ENCODE measurements around the gene UBASH3A.

UBASH3A gene

GRCh38 chr21:42373196-42373907, 30.4 kb upstream of the UBASH3A start:
- ChIA-PET POLR2A (no interaction called here), CTCF (interaction anchor here (1.2 to 1.3 kb wide), 2 partner anchors 12 to 35 kb away, joined by 3 to 4 read pairs; no protein-coding TSS in a partner anchor)
- no peak for DNase-seq (ENCODE audit: extremely low spot score)
- TF ChIP-seq CTCF (IDR thresholded peaks at IDR 0.05; ENCODE audit: control extremely low read depth, extremely low read depth, low read depth, missing control alignments), result no peak

GRCh38 chr21:42373908-42374455, 29.7 kb upstream of the UBASH3A start:
- CTCF ChIA-PET, result interaction anchor here (1.2 to 1.3 kb wide), 2 partner anchors 13 to 36 kb away, joined by 3 to 4 read pairs; no protein-coding TSS in a partner anchor
- POLR2A ChIA-PET, result no interaction called here
- DNase-seq (ENCODE audit: extremely low spot score), result no peak
- TF ChIP-seq CTCF (IDR thresholded peaks at IDR 0.05; ENCODE audit: control extremely low read depth, extremely low read depth, low read depth, missing control alignments), result no peak

GRCh38 chr21:42374457-42374856, 29.2 kb upstream of the UBASH3A start:
- no peak for DNase-seq (ENCODE audit: extremely low spot score)
- TF ChIP-seq CTCF (IDR thresholded peaks at IDR 0.05; ENCODE audit: control extremely low read depth, extremely low read depth, low read depth, missing control alignments), result no peak
- ChIA-PET POLR2A (no interaction called here), CTCF (interaction anchor here (1.2 to 1.3 kb wide), 2 partner anchors 36 to 64 kb away, joined by 4 to 5 read pairs; no protein-coding TSS in a partner anchor)

- no peak for DNase-seq (ENCODE audit: extremely low spot score)
- CTCF ChIA-PET, result interaction anchor here (1.2 to 1.3 kb wide), 2 partner anchors 37 to 64 kb away, joined by 4 to 5 read pairs; no protein-coding TSS in a partner anchor
- POLR2A ChIA-PET, result no interaction called here
- no peak for TF ChIP-seq CTCF (IDR thresholded peaks at IDR 0.05; ENCODE audit: control extremely low read depth, extremely low read depth, low read depth, missing control alignments)
These were observed 28.7 kb upstream of the UBASH3A start for GRCh38 chr21:42374864-42375499.

- POLR2A ChIA-PET, result no interaction called here
These were observed 28.2 kb upstream of the UBASH3A start for GRCh38 chr21:42375506-42375905.

More at GRCh38 chr21:42375506-42375905, 28.2 kb upstream of the UBASH3A start:
- CTCF ChIA-PET, result interaction anchor here (0.7 to 1.2 kb wide), 2 partner anchors 65 to 230 kb away, joined by 3 to 5 read pairs; no protein-coding TSS in a partner anchor
- TF ChIP-seq CTCF (IDR thresholded peaks at IDR 0.05; ENCODE audit: control extremely low read depth, extremely low read depth, low read depth, missing control alignments), result no peak
- DNase-seq (ENCODE audit: extremely low spot score), result no peak
